Gastroesophageal sphincter (tissue), 4 donors: ENCODE data around the gene SLC7A1. TPM values are rescaled to one million over a fixed set of nuclear protein-coding genes. Genes with fewer than 3 reads are reported as not detected.

Experiments
- ATAC-seq: fragments of 150-250 bp; one replicate; pipeline ENCODE4 v1.9.1; 2016; ENCODE audit warnings: mild to moderate bottlenecking, moderate library complexity
- H3K27ac ChIP-seq, 4 donors: fragments of 200-600 bp; sonication (generic) in 3 of 4; 1 replicate in 3 of 4; 2 replicates in 1 of 4; pipeline ENCODE4 v1.5.1; 2016 to 2019
- H3K27me3 ChIP-seq: fragments of 200-600 bp; sonication (generic); one replicate; pipeline ENCODE4 v1.5.1; 2019
- H3K36me3 ChIP-seq, 2 donors: fragments of 200-600 bp; sonication (generic); one replicate each; pipeline ENCODE4 v1.5.1; 2019; ENCODE audit warnings: control low read depth in 1 of 2
- H3K4me1 ChIP-seq, 3 donors: fragments of 200-600 bp; sonication (generic); 1 replicate in 2 of 3; 2 replicates in 1 of 3; pipeline ENCODE4 v1.5.1; 2016 to 2019; ENCODE audit warnings: control low read depth in 2 of 3
- H3K4me3 ChIP-seq, 2 donors: fragments of 200-600 bp; sonication (generic); one replicate each; pipeline ENCODE4 v1.5.1; 2019; ENCODE audit warnings: mild to moderate bottlenecking in 1 of 2, moderate library complexity in 1 of 2
- H3K9me3 ChIP-seq, 3 donors: fragments of 200-600 bp; sonication (generic); one replicate each; pipeline ENCODE4 v1.5.1; 2017 to 2019; ENCODE audit warnings: control low read depth in 2 of 3
- EP300 ChIP-seq: sonication (generic); formaldehyde crosslinking; IDR thresholded peaks from one replicate; pipeline ENCODE4 v1.6.1; 2017; ENCODE audit warnings: antibody characterized with exemption, mild to moderate bottlenecking
- POLR2A ChIP-seq, 2 donors: fragments of 450-650 bp; IDR thresholded peaks; one replicate each; pipeline ENCODE4 v1.6.1; 2017; ENCODE audit warnings: antibody characterized with exemption in 2 of 2, mild to moderate bottlenecking in 2 of 2, moderate library complexity in 1 of 2
- POLR2AphosphoS5 ChIP-seq: sonication (generic); formaldehyde crosslinking; IDR thresholded peaks from one replicate; pipeline ENCODE4 v1.6.1; 2017; ENCODE audit warnings: antibody characterized with exemption
- WGBS, 2 donors: methylation state at CpG; one replicate each; pipeline ENCODE4 v1.1.5; 2018; ENCODE audit warnings: low coverage in 1 of 2; 5-methylcytosine and 5-hydroxymethylcytosine counted together
- total RNA-seq, 4 donors: library from RNA; depleted of rRNA; stranded (reverse); fragments of >200 nt; gene quantifications; one replicate each; pipeline ENCODE4 v1.1.0, GENCODE V29; 2016
- TF ChIP-seq, protein P1 (sequence below), 4 experiments: fragments of 200-600 bp in 2 of 4; fragments of 450-650 bp in 2 of 4; sonication (generic) in 1 of 4; IDR thresholded peaks; one replicate each; pipeline ENCODE4 v1.5.1; 2017 to 2019; ENCODE audit warnings: antibody characterized with exemption in 4 of 4, mild to moderate bottlenecking in 2 of 4, moderate library complexity in 2 of 4

Gene SLC7A1
- total RNA-seq, 4 donors from 2014 or later, result 13.5 to 33.8 (median 22.1) TPM

- Histone ChIP-seq H3K27me3 (no peaks in the 10 kb centered on the region), H3K27ac (peak overlapping the region in 1 of 4 donors; percentile 3), H3K4me3 (no peak overlapping the region), H3K4me1 (peaks cover 0 to 18% (median 0%) of the 10 kb centered on the region in 3 donors), H3K9me3 (no peaks in the 10 kb centered on the region), H3K36me3 (peaks cover 0 to 35% of the 10 kb centered on the region in 2 donors)
- no peak for ATAC-seq
- TF ChIP-seq, protein P1, sequence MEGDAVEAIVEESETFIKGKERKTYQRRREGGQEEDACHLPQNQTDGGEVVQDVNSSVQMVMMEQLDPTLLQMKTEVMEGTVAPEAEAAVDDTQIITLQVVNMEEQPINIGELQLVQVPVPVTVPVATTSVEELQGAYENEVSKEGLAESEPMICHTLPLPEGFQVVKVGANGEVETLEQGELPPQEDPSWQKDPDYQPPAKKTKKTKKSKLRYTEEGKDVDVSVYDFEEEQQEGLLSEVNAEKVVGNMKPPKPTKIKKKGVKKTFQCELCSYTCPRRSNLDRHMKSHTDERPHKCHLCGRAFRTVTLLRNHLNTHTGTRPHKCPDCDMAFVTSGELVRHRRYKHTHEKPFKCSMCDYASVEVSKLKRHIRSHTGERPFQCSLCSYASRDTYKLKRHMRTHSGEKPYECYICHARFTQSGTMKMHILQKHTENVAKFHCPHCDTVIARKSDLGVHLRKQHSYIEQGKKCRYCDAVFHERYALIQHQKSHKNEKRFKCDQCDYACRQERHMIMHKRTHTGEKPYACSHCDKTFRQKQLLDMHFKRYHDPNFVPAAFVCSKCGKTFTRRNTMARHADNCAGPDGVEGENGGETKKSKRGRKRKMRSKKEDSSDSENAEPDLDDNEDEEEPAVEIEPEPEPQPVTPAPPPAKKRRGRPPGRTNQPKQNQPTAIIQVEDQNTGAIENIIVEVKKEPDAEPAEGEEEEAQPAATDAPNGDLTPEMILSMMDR (IDR thresholded peaks at IDR 0.05), result no peak
- no peak for TF ChIP-seq POLR2AphosphoS5
- TF ChIP-seq EP300, result no peak
- no peak for TF ChIP-seq POLR2A (IDR thresholded peaks at IDR 0.05)
- WGBS, 2 donors, result 77 to 89% methylated on average over 6 to 7 of the region's 8 CpGs
These were observed 48.8 kb downstream of the SLC7A1 start for GRCh38 chr13:29546662-29547061.

DNA sequence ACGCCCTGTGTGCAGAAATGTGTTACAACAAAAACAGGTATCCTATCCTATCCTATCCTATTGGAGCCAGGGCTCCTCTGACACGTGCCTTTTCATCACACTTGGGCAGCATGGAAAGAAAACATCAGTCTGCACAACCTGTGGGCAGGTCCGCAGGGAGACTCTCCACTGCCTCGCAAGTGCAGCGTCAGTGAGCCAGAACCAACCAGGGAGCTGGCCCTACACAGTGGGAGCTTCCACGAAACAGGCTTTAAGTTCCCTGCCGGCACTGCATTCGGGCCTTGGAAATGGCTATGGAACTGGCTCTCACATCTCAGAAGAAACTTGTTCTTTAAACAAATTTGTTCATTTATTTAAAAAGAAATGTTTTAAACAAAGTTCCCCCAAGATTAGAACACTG is 49.5 kb downstream of the SLC7A1 start:
- Histone ChIP-seq H3K36me3 (peaks cover 0 to 29% of the 10 kb centered on the region in 2 donors), H3K27me3 (no peaks in the 10 kb centered on the region), H3K27ac (peak overlapping the region in 1 of 4 donors; percentile 29), H3K4me1 (peaks cover 0 to 18% (median 0%) of the 10 kb centered on the region in 3 donors), H3K4me3 (no peak overlapping the region), H3K9me3 (no peaks in the 10 kb centered on the region)
- ATAC-seq, result no peak
- 65 to 71% methylated on average over 4 to 6 of the region's 8 CpGs for WGBS, 2 donors
- TF ChIP-seq POLR2A (IDR thresholded peaks at IDR 0.05), result no peak
- TF ChIP-seq, protein P1 (IDR thresholded peaks at IDR 0.05), result no peak
- TF ChIP-seq POLR2AphosphoS5, result no peak
- no peak for TF ChIP-seq EP300

- Histone ChIP-seq H3K4me3 (no peak overlapping the region), H3K9me3 (no peaks in the 10 kb centered on the region), H3K4me1 (peaks cover 0 to 37% (median 0%) of the 10 kb centered on the region in 3 donors), H3K27me3 (no peaks in the 10 kb centered on the region), H3K27ac (no peak overlapping the region), H3K36me3 (peaks cover 0 to 4% of the 10 kb centered on the region in 2 donors)
- peak; percentile 18 for ATAC-seq
- TF ChIP-seq POLR2AphosphoS5, result no peak
- no peak for TF ChIP-seq EP300
- TF ChIP-seq POLR2A (IDR thresholded peaks at IDR 0.05), result no peak
- TF ChIP-seq, protein P1 (IDR thresholded peaks at IDR 0.05), result no peak
- WGBS, 2 donors, result 87 to 95% methylated on average over 10 to 11 of the region's 16 CpGs
These were observed 52.0 kb downstream of the SLC7A1 start for GRCh38 chr13:29543230-29544215.

DNA sequence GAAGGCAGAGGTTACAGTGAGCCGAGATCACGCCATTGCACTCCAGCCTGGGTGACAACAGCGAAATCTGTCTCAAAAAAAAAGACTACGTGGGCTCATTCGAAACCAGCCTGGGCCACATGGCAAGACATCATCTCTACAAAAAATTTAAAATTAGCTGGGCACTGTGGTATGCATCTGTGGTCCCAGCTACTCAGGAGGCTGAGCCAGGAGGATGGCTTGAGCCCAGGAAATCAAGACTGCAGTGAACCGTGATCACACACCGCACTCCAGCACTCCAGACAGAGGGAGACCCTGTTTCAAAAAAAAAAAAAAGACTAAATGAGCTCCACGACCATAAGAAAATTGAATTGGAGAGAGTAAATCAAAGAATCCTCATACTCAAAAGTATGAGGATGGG is 53.1 kb downstream of the SLC7A1 start:
- no peak for ATAC-seq
- Histone ChIP-seq H3K36me3 (no peaks in the 10 kb centered on the region), H3K27me3 (no peaks in the 10 kb centered on the region), H3K4me1 (peaks cover 0 to 40% (median 0%) of the 10 kb centered on the region in 3 donors), H3K4me3 (no peak overlapping the region), H3K9me3 (no peaks in the 10 kb centered on the region), H3K27ac (no peak overlapping the region)
- TF ChIP-seq, protein P1 (IDR thresholded peaks at IDR 0.05), result no peak
- TF ChIP-seq POLR2AphosphoS5 (no peak), POLR2A (IDR thresholded peaks at IDR 0.05) (no peak), EP300 (no peak)
- 83 to 100% methylated on average over 4 of the region's 8 CpGs for WGBS, 2 donors
